ENCODE measurements around the gene WTAP.

Gene WTAP

DNA sequence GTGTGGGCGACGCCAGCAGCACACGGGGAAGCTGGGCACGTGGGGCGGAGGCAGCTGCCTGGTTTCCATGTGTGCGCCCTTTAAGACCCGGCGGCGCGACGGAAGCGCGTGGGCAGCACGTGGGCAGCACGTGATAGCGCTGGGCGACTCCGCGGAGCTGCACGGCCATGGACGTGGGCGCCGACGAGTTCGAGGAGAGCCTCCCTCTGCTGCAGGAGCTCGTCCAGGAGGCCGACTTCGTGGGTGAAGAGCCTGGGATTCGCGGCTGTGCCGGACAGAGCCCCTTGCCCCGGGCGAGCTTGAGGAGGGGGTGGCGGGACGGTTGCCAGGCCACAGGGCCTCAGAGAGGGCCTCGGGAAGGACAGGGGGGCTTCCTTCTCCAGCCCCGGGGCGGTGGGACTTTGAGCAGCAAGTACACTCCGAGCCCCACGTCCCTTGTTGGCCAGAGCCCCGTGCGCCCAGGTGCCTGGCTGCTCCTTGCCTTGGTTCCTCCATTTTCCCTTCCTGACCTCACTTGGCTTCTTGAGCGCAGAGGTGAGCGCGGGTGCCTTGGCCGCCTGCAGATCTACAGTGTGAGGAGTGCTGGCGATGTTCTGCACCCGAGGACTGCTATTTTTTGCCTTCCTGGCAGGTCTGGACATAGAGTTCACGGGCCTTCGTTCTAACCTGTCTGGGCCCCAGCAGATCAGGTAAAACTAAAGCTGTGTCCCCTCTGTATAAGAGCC lies 73.0 kb downstream of the WTAP start, which contains the start of gene PNLDC1:
Gene PNLDC1, plus strand, starts transcription at position 136 of the 725 bp plus-strand sequence. Its CDS starts 32 bp downstream, at position 168.
- no peak for DNase-seq (ENCODE audit: low spot score)
- TF ChIP-seq, protein P1, sequence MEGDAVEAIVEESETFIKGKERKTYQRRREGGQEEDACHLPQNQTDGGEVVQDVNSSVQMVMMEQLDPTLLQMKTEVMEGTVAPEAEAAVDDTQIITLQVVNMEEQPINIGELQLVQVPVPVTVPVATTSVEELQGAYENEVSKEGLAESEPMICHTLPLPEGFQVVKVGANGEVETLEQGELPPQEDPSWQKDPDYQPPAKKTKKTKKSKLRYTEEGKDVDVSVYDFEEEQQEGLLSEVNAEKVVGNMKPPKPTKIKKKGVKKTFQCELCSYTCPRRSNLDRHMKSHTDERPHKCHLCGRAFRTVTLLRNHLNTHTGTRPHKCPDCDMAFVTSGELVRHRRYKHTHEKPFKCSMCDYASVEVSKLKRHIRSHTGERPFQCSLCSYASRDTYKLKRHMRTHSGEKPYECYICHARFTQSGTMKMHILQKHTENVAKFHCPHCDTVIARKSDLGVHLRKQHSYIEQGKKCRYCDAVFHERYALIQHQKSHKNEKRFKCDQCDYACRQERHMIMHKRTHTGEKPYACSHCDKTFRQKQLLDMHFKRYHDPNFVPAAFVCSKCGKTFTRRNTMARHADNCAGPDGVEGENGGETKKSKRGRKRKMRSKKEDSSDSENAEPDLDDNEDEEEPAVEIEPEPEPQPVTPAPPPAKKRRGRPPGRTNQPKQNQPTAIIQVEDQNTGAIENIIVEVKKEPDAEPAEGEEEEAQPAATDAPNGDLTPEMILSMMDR (IDR thresholded peaks at IDR 0.05) = no peak
- no peak within 1 kb of the TSS for H3K4me3 ChIP-seq
- no peak within 1 kb of the TSS for H3K27ac ChIP-seq

DNA sequence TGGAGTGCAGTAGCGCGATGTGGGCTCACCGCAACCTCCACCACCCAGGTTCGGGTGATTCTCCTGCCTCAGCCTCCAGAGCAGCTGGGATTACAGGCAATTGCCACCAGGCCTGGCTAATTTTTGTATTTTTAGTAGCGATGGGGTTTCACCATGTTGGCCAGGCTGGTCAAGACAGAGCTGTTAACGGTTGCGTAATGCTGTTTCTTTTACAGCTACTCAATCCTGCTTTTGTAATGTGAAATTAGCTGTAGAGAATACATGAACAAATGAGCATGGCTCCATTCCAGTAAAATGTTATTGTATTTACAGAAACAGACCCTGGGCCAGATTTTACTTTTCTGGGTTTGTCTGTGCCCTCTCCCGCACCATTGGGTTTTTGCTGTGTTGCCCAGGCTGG lies 74.6 kb downstream of the WTAP start:
- DNase-seq (ENCODE audit: low spot score) = no peak
- H3K27ac ChIP-seq = no peak overlapping the region
- H3K4me3 ChIP-seq = no peak overlapping the region
- TF ChIP-seq, protein P1 (IDR thresholded peaks at IDR 0.05) = no peak

DNA sequence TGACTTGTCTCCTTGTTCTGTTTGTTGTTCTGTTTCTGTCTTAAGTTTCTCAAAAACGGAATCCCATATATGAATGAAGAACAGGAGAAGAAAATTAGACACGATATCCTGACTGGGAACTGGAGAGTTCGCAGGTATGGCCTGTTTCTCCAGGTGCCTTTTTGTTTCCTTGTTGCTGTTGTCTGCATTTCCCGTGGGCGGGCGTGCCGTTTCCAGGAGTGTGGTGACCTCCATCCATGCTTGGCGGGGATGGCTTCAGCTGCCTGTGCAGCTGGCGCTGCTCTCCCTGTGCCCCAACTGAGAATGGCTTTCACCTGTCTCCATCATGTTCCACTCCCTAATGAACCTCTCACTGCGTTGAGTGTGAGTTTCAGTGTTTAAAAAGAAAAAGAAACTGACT lies 77.2 kb downstream of the WTAP start:
- Histone ChIP-seq H3K27ac (no peak overlapping the region), H3K4me3 (no peak overlapping the region)
- TF ChIP-seq, protein P1 (IDR thresholded peaks at IDR 0.05) = no peak
- no peak for DNase-seq (ENCODE audit: low spot score)

DNA sequence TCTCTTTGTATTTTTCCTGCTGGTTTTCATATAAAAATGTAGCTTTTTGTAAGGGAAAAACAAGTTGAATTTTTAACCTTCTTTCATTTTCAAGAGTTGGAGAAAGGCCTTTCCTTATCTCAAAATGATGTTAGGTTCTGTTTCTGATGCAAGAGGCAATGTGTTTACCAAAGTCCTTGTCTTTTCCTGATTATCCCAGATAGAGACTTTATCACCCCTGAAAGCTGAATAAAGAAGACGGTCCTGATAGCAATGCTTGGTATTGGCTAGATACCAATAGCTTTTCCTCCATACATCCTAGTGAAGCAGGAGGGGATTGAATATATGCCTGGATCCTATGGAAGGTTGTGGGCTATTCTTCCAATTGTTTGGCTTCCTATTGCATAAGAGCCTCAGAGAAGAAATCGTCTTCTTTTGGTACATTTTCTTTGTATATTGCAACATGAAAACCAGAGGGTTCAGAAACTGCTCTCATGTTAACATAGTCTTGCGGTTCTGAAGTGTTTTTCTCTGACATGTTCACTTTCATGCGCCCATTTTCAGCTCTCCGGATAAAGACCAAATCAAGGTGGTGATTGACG lies 78.2 kb downstream of the WTAP start:
- no peak for DNase-seq (ENCODE audit: low spot score)
- Histone ChIP-seq H3K4me3 (no peak overlapping the region), H3K27ac (no peak overlapping the region)
- TF ChIP-seq, protein P1 (IDR thresholded peaks at IDR 0.05) = no peak

Data from coronary artery (tissue), 2 donors.